GM19397 (cell line): Measurements from ENCODE around the gene NOS3.
"Not testable (repeated sequence)": the region's sequence is repeated elsewhere in the genome, so short reads cannot be mapped to it uniquely, and the experiment has no call there.

Source experiments
- ATAC-seq: cut with Tn5 transposase; IDR thresholded peaks from one replicate; pipeline ENCODE4 v1.9.1; 2021; ENCODE audit warnings: mild to moderate bottlenecking, moderate library complexity; ENCODE audit not compliant: unreplicated experiment

Gene NOS3

GRCh38 chr7:151032936-151033863, 42.4 kb downstream of the NOS3 start:
- no peak for ATAC-seq

GRCh38 chr7:151033864-151034249, 43.0 kb downstream of the NOS3 start:
- no peak for ATAC-seq

- ATAC-seq = no peak
Observed at GRCh38 chr7:151034312-151035025, 43.7 kb downstream of the NOS3 start.

GRCh38 chr7:151035026-151035717, 44.4 kb downstream of the NOS3 start:
- no peak for ATAC-seq

GRCh38 chr7:151035902-151036301, 45.1 kb downstream of the NOS3 start:
- ATAC-seq = no peak

GRCh38 chr7:151038951-151039849, 48.4 kb downstream of the NOS3 start:
- ATAC-seq = no peak

GRCh38 chr7:151039850-151040548, 49.2 kb downstream of the NOS3 start:
- no peak for ATAC-seq

- no peak for ATAC-seq
Observed at GRCh38 chr7:151040616-151041375, 50.0 kb downstream of the NOS3 start.

GRCh38 chr7:151043449-151043848, 52.6 kb downstream of the NOS3 start:
- not testable (repeated sequence) for ATAC-seq

- no peak for ATAC-seq
Observed at GRCh38 chr7:151043959-151044358, 53.1 kb downstream of the NOS3 start.

GRCh38 chr7:151045262-151045661, 54.4 kb downstream of the NOS3 start:
- ATAC-seq = no peak

GRCh38 chr7:151045967-151046366, 55.1 kb downstream of the NOS3 start:
- no peak for ATAC-seq

- no peak for ATAC-seq
Observed at GRCh38 chr7:151046603-151047573, 56.1 kb downstream of the NOS3 start.

- no peak for ATAC-seq
Observed at GRCh38 chr7:151047976-151048815, 57.4 kb downstream of the NOS3 start, which contains the start of gene ASIC3. ASIC3 (plus strand) TSS chr7:151048531; CDS start chr7:151048886, 355 bp downstream.

- no peak for ATAC-seq
Observed at GRCh38 chr7:151048911-151049463, 58.2 kb downstream of the NOS3 start.

GRCh38 chr7:151051108-151051507, 60.3 kb downstream of the NOS3 start:
- ATAC-seq = no peak

- no peak for ATAC-seq
Observed at GRCh38 chr7:151053096-151053495, 62.3 kb downstream of the NOS3 start.
